Testis (tissue), 3 donors: ENCODE results near the gene KIF25. TPM values are rescaled to one million over a fixed set of nuclear protein-coding genes. Genes with fewer than 3 reads are reported as not detected.

Experiments
- DNase-seq: peaks from one replicate; pipeline ENCODE4 v3.0.0-alpha.2; 2019
- H3K27ac ChIP-seq, 2 donors: fragments of 200-600 bp; sonication (generic); one replicate each; pipeline ENCODE4 v1.5.1; 2019
- H3K27me3 ChIP-seq: fragments of 200-600 bp; sonication (generic); one replicate; pipeline ENCODE4 v1.5.1; 2019
- H3K36me3 ChIP-seq: fragments of 200-600 bp; sonication (generic); one replicate; pipeline ENCODE4 v1.5.1; 2017; ENCODE audit warnings: low read depth; ENCODE audit errors: missing control alignments
- H3K4me1 ChIP-seq: fragments of 200-600 bp; sonication (generic); one replicate; pipeline ENCODE4 v1.5.1; 2019
- H3K4me3 ChIP-seq, 2 donors: fragments of 200-600 bp; sonication (generic); one replicate each; pipeline ENCODE4 v1.5.1; 2017 to 2019
- H3K9me3 ChIP-seq: fragments of 200-600 bp; sonication (generic); one replicate; pipeline ENCODE4 v1.5.1; 2017
- CTCF ChIP-seq, 3 experiments: fragments of 450-650 bp in 2 of 3; fragments of 200-600 bp in 1 of 3; sonication (generic) in 1 of 3; IDR thresholded peaks; one replicate each; pipeline ENCODE4 v1.5.1; 2016 to 2019; ENCODE audit warnings: antibody characterized with exemption in 3 of 3, mild to moderate bottlenecking in 2 of 3, moderate library complexity in 1 of 3
- POLR2A ChIP-seq: fragments of 450-650 bp; IDR thresholded peaks from one replicate; pipeline ENCODE4 v1.6.1; 2017; ENCODE audit warnings: antibody characterized with exemption, mild to moderate bottlenecking, moderate library complexity
- WGBS, 2 donors: methylation state at CpG; one replicate each; pipeline ENCODE4 v1.1.5; 2018; 5-methylcytosine and 5-hydroxymethylcytosine counted together
- intact Hi-C: fragments of 100-400 bp; cut with DNase I; formaldehyde crosslinking; loops from one replicate; pipeline ENCODE4 v1.15.1; 2023; ENCODE audit warnings: low total_unique reads
- polyA plus RNA-seq: library from polyadenylated mRNA; stranded (reverse); fragments of 350-450 nt; fragmentation: Illumina TruSeq; extraction: RNeasy Lipid Tissue Mini Kit (QIAGEN cat#74804); gene quantifications from one replicate; pipeline ENCODE4 v1.2.3, GENCODE V29; 2014; ENCODE audit warnings: low read depth, low replicate concordance; ENCODE audit not compliant: insufficient read depth
- total RNA-seq, 2 donors: library from RNA; depleted of rRNA; stranded (reverse); fragments of >200 nt; gene quantifications; one replicate each; pipeline ENCODE4 v1.2.3, GENCODE V29; 2016

Gene KIF25
- total and polyA plus RNA-seq, 3 donors from 2014 or later: 1.1 to 5.0 (median 1.6) TPM

- Histone ChIP-seq H3K4me1 (no peaks in the 10 kb centered on the region), H3K27ac (no peak overlapping the region), H3K9me3 (no peaks in the 10 kb centered on the region), H3K27me3 (no peaks in the 10 kb centered on the region), H3K36me3 (no peaks in the 10 kb centered on the region), H3K4me3 (no peak overlapping the region)
- no peak for TF ChIP-seq CTCF (IDR thresholded peaks at IDR 0.05)
- TF ChIP-seq POLR2A: no peak
- 92 to 94% methylated on average over 8 of the region's 8 CpGs for WGBS, 2 donors
- intact Hi-C loops: no loop called here
- DNase-seq: no peak
Observed at GRCh38 chr6:167956983-167957492, 40.4 kb upstream of the KIF25 start.

GRCh38 chr6:167957626-167958025, 39.8 kb upstream of the KIF25 start:
- no peak overlapping the region for H3K27ac ChIP-seq
- no peak for DNase-seq
- TF ChIP-seq CTCF (IDR thresholded peaks at IDR 0.05) (no peak), POLR2A (no peak)
- 92 to 95% methylated on average over 6 of the region's 6 CpGs for WGBS, 2 donors
- H3K4me1 ChIP-seq: no peaks in the 10 kb centered on the region
- intact Hi-C loops: no loop called here
- no peak overlapping the region for H3K4me3 ChIP-seq
- H3K9me3 ChIP-seq: no peaks in the 10 kb centered on the region
- H3K27me3 ChIP-seq: no peaks in the 10 kb centered on the region
- H3K36me3 ChIP-seq: no peaks in the 10 kb centered on the region

- TF ChIP-seq CTCF (IDR thresholded peaks at IDR 0.05): no peak
- TF ChIP-seq POLR2A: no peak
- Histone ChIP-seq H3K4me3 (no peak overlapping the region), H3K4me1 (peaks cover 4% of the 10 kb centered on the region), H3K27ac (no peak overlapping the region), H3K36me3 (no peaks in the 10 kb centered on the region), H3K9me3 (no peaks in the 10 kb centered on the region), H3K27me3 (no peaks in the 10 kb centered on the region)
- DNase-seq: no peak
- intact Hi-C loops: no loop called here
- 87 to 89% methylated on average over 5 of the region's 5 CpGs for WGBS, 2 donors
Observed at GRCh38 chr6:167960579-167960978, 36.9 kb upstream of the KIF25 start.

GRCh38 chr6:167962711-167963110, 34.8 kb upstream of the KIF25 start:
- H3K27me3 ChIP-seq: no peaks in the 10 kb centered on the region
- H3K4me3 ChIP-seq: no peak overlapping the region
- TF ChIP-seq POLR2A (no peak), CTCF (IDR thresholded peaks at IDR 0.05) (no peak)
- 60 to 76% methylated on average over 5 of the region's 5 CpGs for WGBS, 2 donors
- H3K27ac ChIP-seq: no peak overlapping the region
- intact Hi-C loops: no loop called here
- peaks cover 10% of the 10 kb centered on the region for H3K4me1 ChIP-seq
- no peak for DNase-seq
- no peaks in the 10 kb centered on the region for H3K36me3 ChIP-seq
- no peaks in the 10 kb centered on the region for H3K9me3 ChIP-seq

- Histone ChIP-seq H3K27me3 (no peaks in the 10 kb centered on the region), H3K9me3 (no peaks in the 10 kb centered on the region), H3K4me1 (peaks cover 10% of the 10 kb centered on the region), H3K36me3 (no peaks in the 10 kb centered on the region), H3K27ac (no peak overlapping the region), H3K4me3 (no peak overlapping the region)
- TF ChIP-seq POLR2A (no peak), CTCF (IDR thresholded peaks at IDR 0.05) (no peak)
- no peak for DNase-seq
- intact Hi-C loops: no loop called here
- WGBS, 2 donors: 85 to 97% methylated on average over 8 of the region's 8 CpGs
Observed at GRCh38 chr6:167963589-167964057, 33.8 kb upstream of the KIF25 start.
